C4-2B (cell line): Measurements from ENCODE around the gene PGAM2.

Experiments used
- CTCF ChIP-seq: fragments of 450-650 bp; conservative IDR thresholded peaks from 2 replicates; pipeline ENCODE4 v1.5.1; 2017; ENCODE audit warnings: mild to moderate bottlenecking
- ZFX ChIP-seq: fragments of 450-650 bp; IDR thresholded peaks from 2 replicates; pipeline ENCODE4 v1.6.1; 2017

- TF ChIP-seq CTCF (no peak), ZFX (no peak)
Measured at GRCh38 chr7:44066111-44066460, 719 bp upstream of the PGAM2 start.
